ENCODE measurements around the gene RPL18. TPM values are rescaled to one million over a fixed set of nuclear protein-coding genes. Genes with fewer than 3 reads are reported as not detected.
"Not testable (repeated sequence)": the region's sequence is repeated elsewhere in the genome, so short reads cannot be mapped to it uniquely, and the experiment has no call there.

The RPL18 gene
- total RNA-seq, 3 donors from 2014 or later (not counting 1 experiment from before 2014, with no cell fraction given): 900 to 1,086 (median 1,066) TPM

GRCh38 chr19:48633148-48634035 lies 14.4 kb upstream of the RPL18 start:
- TF ChIP-seq CTCF (IDR thresholded peaks at IDR 0.05): no peak
- H3K36me3 Mint-ChIP-seq: no peaks in the 10 kb centered on the region
- DNase-seq (peak in 1 of 2 donors; percentile 13), ATAC-seq (no peak)
- H3K27me3 ChIP-seq (ENCODE audit: control insufficient read depth, insufficient read depth, low read length): no peaks in the 10 kb centered on the region
- H3K27ac ChIP-seq (ENCODE audit: low read length): peak overlapping the region; percentile 64
- intact Hi-C loops (cut with micrococcal nuclease): loop anchor here (10.0 kb wide), 2 partner anchors 241 to 361 kb away; partner anchors contain the start of genes GYS1, PPP1R15A and RUVBL2
- peaks cover 37% of the 10 kb centered on the region for H3K36me3 ChIP-seq (ENCODE audit: control insufficient read depth, insufficient read depth, low read length)
- H3K27ac Mint-ChIP-seq: peak overlapping the region; percentile 85 to 99
- H3K9me3 ChIP-seq (ENCODE audit: control insufficient read depth, insufficient read depth, low read length): no peaks in the 10 kb centered on the region
- H3K4me3 ChIP-seq (ENCODE audit: low read length): no peak overlapping the region
- H3K4me1 Mint-ChIP-seq: peaks cover 29 to 41% of the 10 kb centered on the region in 2 donors
- H3K27me3 Mint-ChIP-seq (ENCODE audit: low read depth in 2 of 2): no peaks in the 10 kb centered on the region
- H3K4me3 Mint-ChIP-seq: peak overlapping the region; percentile 86
- WGBS (ENCODE audit: insufficient coverage): 90% methylated on average over 21 of the region's 22 CpGs
- H3K4me1 ChIP-seq (ENCODE audit: control insufficient read depth, insufficient read depth, low read length): peaks cover 66% of the 10 kb centered on the region
- peaks cover 0 to under 1% of the 10 kb centered on the region in 2 donors for H3K9me3 Mint-ChIP-seq

DNA sequence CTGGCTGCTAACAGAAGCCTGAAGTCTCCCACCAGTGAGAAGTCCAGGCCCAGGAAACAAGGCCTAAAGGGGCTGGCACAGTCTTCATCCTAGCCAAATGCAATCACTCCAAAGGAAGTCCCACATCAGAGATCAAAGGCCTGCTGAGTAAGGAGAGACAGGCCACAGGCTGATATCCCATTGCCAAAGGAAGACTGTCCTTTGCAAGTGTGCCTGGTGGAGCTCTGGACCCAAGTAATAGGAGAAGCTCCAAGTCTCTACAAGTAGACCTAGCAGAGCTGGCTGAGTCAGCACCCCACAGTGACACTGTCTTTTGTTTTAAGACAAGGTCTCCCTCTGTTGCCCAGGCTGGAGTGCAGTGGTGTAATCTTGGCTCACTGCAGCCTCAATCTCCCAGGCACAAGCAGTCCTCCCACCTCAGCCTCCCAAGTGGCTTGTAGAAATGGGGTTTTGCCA lies 13.7 kb upstream of the RPL18 start:
- H3K4me1 Mint-ChIP-seq: peaks cover 22 to 36% of the 10 kb centered on the region in 2 donors
- H3K27ac ChIP-seq (ENCODE audit: low read length): no peak overlapping the region
- no peaks in the 10 kb centered on the region for H3K9me3 ChIP-seq (ENCODE audit: control insufficient read depth, insufficient read depth, low read length)
- H3K27me3 Mint-ChIP-seq (ENCODE audit: low read depth in 2 of 2): no peaks in the 10 kb centered on the region
- H3K4me3 Mint-ChIP-seq: no peak overlapping the region
- no peak for ATAC-seq
- no peaks in the 10 kb centered on the region for H3K27me3 ChIP-seq (ENCODE audit: control insufficient read depth, insufficient read depth, low read length)
- H3K4me1 ChIP-seq (ENCODE audit: control insufficient read depth, insufficient read depth, low read length): peaks cover 68% of the 10 kb centered on the region
- intact Hi-C loops (cut with micrococcal nuclease): loop anchor here (10.0 kb wide), 2 partner anchors 242 to 362 kb away; partner anchors contain the start of genes GYS1, PPP1R15A and RUVBL2
- peaks cover 39% of the 10 kb centered on the region for H3K36me3 ChIP-seq (ENCODE audit: control insufficient read depth, insufficient read depth, low read length)
- H3K36me3 Mint-ChIP-seq: no peaks in the 10 kb centered on the region
- no peak for TF ChIP-seq CTCF (IDR thresholded peaks at IDR 0.05)
- H3K4me3 ChIP-seq (ENCODE audit: low read length): no peak overlapping the region
- no peaks in the 10 kb centered on the region for H3K9me3 Mint-ChIP-seq
- H3K27ac Mint-ChIP-seq: no peak overlapping the region
- DNase-seq: no peak

DNA sequence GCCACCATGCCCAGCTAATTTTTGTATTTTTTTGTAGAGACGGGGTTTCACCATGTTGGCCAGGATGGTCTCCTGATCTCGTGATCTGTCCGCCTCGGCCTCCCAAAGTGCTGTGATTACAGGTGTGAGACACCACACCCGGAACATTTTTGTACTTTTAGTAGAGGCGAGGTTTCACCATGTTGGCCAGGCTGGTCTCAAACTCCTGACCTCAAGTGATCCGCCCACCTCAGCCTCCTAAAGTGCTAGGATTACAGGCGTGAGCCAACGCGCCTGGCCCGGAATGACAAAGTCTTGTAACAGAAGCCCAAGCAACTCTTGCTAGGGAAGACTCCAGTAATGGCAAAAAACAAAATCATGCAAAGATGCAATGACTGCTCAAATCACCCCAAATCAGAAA lies 13.3 kb upstream of the RPL18 start:
- intact Hi-C loops (cut with micrococcal nuclease): loop anchor here (10.0 kb wide), 2 partner anchors 243 to 363 kb away; partner anchors contain the start of genes GYS1, PPP1R15A and RUVBL2
- H3K9me3 Mint-ChIP-seq; H3K4me3 ChIP-seq (ENCODE audit: low read length); H3K27me3 Mint-ChIP-seq (ENCODE audit: low read depth in 2 of 2); H3K27ac ChIP-seq (ENCODE audit: low read length); H3K27me3 ChIP-seq (ENCODE audit: control insufficient read depth, insufficient read depth, low read length); H3K27ac Mint-ChIP-seq; H3K4me3 Mint-ChIP-seq; H3K9me3 ChIP-seq (ENCODE audit: control insufficient read depth, insufficient read depth, low read length); DNase-seq; H3K36me3 Mint-ChIP-seq; ATAC-seq: not testable (repeated sequence)
- H3K4me1 Mint-ChIP-seq: peaks cover 22 to 37% of the 10 kb centered on the region in 2 donors
- 92% methylated on average over 11 of the region's 11 CpGs for WGBS (ENCODE audit: insufficient coverage)
- H3K36me3 ChIP-seq (ENCODE audit: control insufficient read depth, insufficient read depth, low read length): peaks cover 39% of the 10 kb centered on the region
- peaks cover 72% of the 10 kb centered on the region for H3K4me1 ChIP-seq (ENCODE audit: control insufficient read depth, insufficient read depth, low read length)

DNA sequence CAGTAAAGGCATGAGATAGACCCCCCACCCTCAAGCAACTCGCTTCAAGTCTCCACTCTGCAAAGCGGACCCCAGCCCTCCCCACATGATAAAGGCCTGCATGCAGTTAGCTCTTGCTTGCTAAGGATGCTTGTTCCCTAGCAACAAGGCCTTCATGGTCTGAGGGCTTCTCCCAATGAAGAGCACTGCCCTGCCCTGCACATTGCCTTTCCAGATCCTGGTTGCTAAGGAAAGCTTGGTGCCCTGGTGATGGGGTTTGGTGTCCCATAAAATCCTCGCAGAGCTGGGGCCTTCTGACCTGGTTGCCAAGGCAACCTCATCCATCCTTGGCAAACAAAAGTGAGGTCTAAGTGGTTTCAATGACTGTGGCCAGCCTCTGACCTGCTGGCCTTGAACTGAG lies 12.2 kb upstream of the RPL18 start:
- ATAC-seq: no peak
- peaks cover 39% of the 10 kb centered on the region for H3K36me3 ChIP-seq (ENCODE audit: control insufficient read depth, insufficient read depth, low read length)

More for the DNA sequence above, 12.2 kb upstream of the RPL18 start:
- no peak for TF ChIP-seq CTCF (IDR thresholded peaks at IDR 0.05)
- H3K27me3 Mint-ChIP-seq (ENCODE audit: low read depth in 2 of 2): no peaks in the 10 kb centered on the region
- intact Hi-C loops (cut with micrococcal nuclease): loop anchor here (10.0 kb wide), 2 partner anchors 244 to 364 kb away; partner anchors contain the start of genes GYS1, PPP1R15A and RUVBL2
- H3K36me3 Mint-ChIP-seq: no peaks in the 10 kb centered on the region
- Histone ChIP-seq H3K4me1 (ENCODE audit: control insufficient read depth, insufficient read depth, low read length) (peaks cover 83% of the 10 kb centered on the region), H3K27me3 (ENCODE audit: control insufficient read depth, insufficient read depth, low read length) (no peaks in the 10 kb centered on the region), H3K4me3 (ENCODE audit: low read length) (no peak overlapping the region), H3K27ac (ENCODE audit: low read length) (no peak overlapping the region), H3K9me3 (ENCODE audit: control insufficient read depth, insufficient read depth, low read length) (no peaks in the 10 kb centered on the region)
- H3K4me3 Mint-ChIP-seq: no peak overlapping the region
- H3K4me1 Mint-ChIP-seq: peaks cover 26 to 39% of the 10 kb centered on the region in 2 donors
- no peak for DNase-seq
- no peak overlapping the region for H3K27ac Mint-ChIP-seq
- no peaks in the 10 kb centered on the region for H3K9me3 Mint-ChIP-seq
- 79% methylated on average over 3 of the region's 3 CpGs for WGBS (ENCODE audit: insufficient coverage)

Data from natural killer cell (primary cell).